Activated naive CD4-positive, alpha-beta T cell treated with Interleukin-2 at 50 U/mL for 16 hours (primary cell): ENCODE measurements around the gene LRRC47.
A peak's percentile ranks its signal among the peaks of the same experiment; 100 is the strongest.

ENCODE experiments used
- DNase-seq: peaks from one replicate; pipeline ENCODE4 v3.0.0-alpha.2; 2020

LRRC47 gene

DNA sequence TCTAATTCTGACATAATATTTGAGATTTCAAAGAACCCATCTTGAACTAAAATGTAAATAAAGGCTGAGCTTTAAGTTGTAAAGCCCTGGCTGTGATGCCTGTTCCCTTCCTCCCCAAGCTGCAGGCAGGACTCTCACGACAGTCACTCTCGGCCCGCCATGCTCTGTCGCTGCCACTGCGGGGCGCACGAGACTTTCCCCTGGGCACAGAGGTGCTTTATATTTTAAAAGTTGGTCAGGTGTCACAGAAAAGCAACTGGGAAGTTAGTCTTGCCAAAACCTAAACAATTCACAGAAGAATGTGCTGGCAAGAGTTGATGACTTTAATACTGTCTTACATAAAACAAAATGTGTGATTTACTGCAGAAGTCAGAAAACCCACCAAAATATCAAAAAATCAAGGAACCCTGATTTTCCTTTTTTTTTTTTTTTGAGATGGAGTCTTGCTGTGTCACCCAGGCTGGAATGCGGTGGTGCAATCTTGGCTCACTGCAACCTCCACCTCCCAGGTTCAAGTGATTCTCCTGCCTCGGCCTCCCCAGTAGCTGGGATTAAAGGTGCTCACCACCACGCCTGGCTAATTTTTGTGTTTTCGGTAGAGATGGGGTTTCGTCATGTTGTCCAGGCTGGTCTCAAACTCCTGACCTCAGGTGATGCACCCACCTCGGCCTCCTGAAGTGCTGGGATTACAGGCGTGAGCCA lies 10.7 kb downstream of the LRRC47 start:
- DNase-seq = no peak

- no peak for DNase-seq
Measured at GRCh38 chr1:3785045-3785444, 11.3 kb downstream of the LRRC47 start.

GRCh38 chr1:3783651-3784474 lies 12.4 kb downstream of the LRRC47 start:
- DNase-seq = no peak

DNA sequence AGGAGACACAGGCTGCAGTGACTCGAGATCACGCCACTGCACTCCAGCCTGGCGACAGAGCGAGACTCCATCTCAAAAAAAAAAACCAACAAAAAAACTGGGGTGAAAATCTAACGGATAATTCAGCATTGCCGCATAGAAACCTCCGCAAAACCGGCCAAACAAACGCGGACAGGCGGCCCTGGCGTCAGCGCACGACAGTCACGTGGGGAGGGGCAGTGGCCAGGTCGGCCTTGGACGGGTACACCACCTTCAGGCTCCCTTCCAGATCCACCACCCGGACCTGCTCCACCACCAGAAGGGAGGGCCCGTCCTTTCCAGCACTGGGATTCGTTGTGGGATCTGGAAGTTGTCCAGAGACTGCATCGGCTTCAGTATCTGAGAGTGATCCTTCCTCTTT lies 15.4 kb downstream of the LRRC47 start:
- no peak for DNase-seq

DNA sequence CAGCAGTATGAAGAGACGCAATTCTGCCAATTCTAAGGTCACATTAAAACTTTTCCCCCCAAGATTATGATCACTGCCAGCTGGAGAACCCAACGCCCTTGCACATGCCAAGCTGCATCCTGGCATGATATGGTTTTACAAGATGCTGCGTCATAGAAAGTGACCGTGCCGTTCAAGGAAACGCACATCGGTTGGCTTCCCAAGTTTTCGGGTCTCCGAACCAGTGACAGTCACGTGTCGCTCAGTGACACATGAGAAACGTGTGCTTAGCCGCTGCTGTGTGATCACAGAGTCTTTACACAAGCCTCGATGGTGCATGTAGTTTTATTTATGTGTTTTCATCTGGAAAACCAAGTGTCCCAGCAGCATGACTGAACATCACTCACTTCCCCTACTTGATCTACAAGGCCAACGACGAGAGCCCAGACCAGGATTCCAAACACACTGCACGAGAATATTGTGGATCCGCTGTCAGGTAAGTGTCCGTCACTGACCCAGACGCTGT lies 16.3 kb downstream of the LRRC47 start:
- DNase-seq = no peak

- DNase-seq = no peak
Measured at GRCh38 chr1:3779265-3779911, 16.9 kb downstream of the LRRC47 start.

- DNase-seq = no peak
Measured at GRCh38 chr1:3778590-3779264, 17.6 kb downstream of the LRRC47 start.

DNA sequence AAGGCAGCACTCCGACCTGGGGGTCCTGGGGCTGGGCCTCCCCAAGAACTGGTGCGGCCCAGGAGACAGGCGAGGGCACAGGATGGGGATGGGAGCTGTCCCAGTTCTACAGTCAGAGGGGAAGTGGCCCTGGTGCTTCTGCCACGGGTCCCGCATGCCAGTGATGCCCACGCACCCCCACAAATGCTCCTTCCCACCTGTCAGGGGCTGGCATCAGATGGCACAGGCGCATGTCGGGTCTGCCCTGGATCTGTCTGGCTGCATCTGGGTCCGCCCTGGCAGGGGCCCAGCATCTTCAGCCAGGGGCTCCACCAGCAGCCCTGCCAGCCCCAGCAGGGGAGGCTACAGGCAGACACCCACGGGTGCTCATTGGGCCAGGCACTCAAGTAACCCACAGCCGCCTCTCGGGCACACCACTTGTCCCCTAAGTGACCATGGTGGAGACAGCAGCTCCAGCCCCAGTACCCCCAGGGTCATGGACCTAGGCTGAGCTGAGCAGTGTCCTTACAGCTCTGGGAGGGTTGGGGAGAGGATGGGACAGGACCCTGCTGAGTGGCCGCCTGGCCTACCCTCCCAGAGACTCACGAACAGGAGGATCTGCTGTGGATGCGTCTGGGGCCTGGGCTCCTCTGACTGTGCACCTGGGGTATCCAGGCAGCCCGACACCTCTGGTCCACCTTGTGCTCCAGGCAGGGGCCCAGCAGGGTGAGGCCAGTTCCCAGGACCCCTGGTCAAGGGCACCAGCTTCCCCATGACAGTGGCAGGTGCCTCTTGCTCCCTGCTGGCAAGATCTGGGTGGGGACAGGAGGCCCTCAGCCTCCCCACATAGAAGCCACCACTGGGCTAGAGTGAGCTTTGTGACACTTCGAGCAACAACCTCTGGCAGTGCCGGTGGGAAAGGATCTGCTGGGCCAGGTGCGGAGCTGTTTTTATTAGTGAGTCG lies 18.4 kb downstream of the LRRC47 start:
- DNase-seq = no peak

GRCh38 chr1:3777078-3777547 lies 19.2 kb downstream of the LRRC47 start:
- DNase-seq = no peak

DNA sequence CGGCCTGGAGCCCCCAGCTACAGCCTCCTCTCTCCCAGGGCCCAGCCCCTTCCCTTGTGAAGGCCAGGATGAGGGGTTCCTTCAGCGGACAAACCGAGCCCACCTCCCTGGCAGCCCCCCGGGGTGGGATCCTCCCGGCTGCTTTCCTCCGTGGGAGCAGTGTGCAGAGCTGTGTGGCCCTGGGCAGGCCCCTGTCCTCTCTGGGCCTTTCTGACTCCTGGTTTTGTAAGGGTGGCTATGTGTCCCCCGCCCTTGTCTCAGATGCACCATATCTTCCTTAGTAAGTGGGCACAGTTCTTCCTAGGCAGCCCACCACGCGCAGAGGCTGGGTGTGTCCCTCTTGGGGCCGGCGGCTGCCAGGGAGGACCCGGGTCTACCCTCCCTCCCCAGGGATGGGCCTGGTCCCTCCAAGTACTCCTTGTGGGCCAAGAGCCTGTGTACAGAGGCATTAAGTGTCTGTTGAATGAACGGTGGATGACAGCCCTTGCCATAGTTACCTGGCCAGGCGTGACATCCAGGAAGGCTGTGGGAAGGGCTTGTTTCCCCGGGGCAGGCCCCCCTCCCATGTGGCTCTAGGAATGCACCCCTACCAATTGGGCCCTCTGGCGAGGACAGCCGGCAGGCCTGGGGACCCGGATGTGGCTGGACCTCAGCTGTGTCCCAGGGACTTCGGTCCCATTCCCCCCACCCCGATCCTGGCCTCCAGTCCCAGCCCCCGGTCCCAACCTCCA lies 19.9 kb downstream of the LRRC47 start:
- no peak for DNase-seq

DNA sequence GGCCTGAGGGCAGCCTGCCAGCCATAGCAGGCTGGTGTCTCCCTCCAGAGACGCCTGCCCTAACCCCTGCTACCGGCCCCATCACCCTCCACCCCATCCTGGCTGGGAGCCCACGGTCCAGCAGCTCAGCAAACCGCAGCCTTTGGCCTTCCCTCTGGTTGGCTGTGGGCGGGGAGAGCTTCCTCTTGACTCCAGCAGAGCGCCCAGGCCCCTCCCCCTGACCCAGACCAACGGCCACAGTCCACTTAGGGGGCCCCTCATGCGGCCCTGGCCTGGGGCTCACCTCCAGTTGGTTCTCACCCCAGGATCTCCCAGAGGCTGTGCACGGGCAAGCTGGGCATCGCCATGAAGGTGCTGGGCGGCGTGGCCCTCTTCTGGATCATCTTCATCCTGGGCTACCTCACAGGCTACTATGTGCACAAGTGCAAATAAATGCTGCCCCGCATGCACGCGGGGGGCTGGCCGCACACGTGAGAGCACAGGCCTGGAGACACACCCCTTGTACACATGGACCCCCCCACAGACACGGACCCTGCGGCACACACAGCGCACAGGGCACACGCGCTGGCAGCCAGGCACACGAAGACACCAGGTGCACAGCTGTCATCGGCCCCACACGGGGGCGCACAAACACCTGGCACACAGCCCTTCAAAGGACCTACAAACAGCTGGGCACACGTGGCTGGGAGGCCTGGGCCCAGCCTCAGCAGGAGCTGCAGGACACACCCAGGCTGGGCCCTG lies 20.6 kb downstream of the LRRC47 start:
- peak; percentile 64 for DNase-seq

DNA sequence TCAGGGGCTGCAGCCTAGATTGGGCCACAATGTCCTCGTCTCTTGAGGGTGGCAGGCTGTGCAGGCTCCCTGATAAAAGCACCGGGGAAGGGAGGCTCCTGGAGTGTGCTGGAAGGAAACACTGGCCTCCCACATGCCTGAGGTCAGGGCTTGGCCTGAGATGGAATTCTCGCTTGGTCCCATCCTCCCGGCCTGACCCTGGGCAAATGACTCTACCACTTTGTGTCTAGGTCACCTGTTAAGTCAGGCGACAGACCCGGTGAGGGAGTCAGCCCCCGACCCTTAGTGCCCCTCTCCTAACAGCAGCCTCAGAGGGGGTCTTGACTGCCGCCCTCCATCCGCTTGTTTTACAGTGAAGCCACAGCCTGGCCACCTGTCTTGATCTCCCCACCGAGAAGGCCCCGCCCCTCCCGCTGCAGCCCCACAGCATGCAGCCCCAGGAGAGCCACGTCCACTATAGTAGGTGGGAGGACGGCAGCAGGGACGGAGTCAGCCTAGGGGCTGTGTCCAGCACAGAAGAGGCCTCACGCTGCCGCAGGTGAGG lies 21.3 kb downstream of the LRRC47 start:
- no peak for DNase-seq

DNA sequence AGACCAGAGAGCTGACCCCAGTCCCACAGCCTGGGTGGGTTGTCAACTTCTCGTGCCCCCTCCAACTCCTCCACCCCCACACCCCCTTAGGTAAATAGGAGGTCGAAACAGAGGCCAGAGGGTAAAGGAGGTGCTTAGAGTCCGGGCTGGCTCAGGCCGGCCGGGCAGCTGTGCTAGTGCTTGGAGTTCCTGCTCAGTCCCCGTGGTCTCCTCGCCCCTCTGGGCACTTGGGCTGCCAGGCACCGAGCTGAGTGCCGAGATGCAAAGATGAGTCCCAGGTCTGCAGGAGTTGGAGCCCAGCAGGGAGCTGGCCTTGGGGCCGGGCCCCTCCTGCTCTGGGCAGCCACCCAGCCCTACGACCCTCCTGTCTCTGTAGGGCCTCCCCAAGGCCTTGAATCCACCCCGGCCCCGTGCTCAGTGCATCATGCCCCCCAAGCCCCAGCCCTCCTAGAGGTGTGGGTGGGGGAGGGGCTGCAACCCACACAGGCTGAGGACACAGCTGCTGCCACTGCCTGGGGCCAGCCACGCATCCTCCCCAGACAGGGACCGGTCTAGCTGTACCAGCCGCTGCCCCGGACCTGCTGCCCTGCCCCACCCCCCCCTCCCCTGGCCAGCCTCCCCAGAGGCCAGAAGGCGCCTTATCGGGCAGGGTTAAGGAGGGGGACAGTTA lies 21.9 kb downstream of the LRRC47 start:
- no peak for DNase-seq

DNA sequence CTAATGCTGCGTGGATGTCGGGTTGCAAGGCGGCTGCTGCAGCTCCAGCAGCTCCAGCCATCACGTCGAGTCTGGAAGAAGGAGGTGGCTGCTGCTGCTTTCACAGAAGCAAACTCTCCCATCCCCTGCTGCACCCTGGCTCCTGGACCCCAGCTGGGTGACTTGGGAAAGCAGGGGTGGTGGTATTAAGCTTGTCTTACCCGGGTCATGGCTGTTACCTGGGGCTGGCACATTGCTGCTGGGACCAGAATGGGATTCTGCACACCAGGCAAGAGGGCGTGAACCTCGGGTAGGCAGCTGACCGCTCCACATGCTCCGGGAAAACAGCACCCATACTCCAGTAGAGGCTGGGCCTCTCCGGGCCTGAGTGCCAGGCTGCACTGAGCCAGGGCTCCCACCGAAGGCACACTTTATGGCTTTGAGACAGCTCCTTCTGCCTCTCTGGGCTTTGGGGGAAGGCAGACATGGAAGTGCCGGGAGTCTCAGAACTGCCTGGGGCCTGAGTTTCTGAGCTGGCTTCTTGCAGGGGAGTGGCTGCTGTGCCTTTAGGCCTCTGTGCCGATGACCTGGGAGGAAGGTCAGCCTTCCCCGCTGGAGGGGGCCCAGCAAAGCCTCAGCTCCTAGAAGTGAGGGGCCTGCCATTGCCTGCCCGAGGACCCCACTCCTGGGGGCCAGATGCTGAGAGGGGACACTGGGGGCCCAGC lies 22.6 kb downstream of the LRRC47 start:
- no peak for DNase-seq

GRCh38 chr1:3772715-3773571 lies 23.4 kb downstream of the LRRC47 start, which contains the start of gene SMIM1:
Gene SMIM1, plus strand, starts transcription at chr1:3772749. Its CDS starts 2,625 bp downstream, at chr1:3775374.
- DNase-seq = no peak

GRCh38 chr1:3772027-3772714 lies 24.1 kb downstream of the LRRC47 start:
- DNase-seq = peak; percentile 87
